HepG2 (cell line): ENCODE measurements around the gene EMP2. TPM values are rescaled to one million over a fixed set of nuclear protein-coding genes. Genes with fewer than 3 reads are reported as not detected.

Experiments
- DNMT1 ChIP-seq: sonication (generic); formaldehyde crosslinking; IDR thresholded peaks from 2 replicates; pipeline ENCODE4 v1.5.1; 2020; ENCODE audit warnings: mild to moderate bottlenecking, missing genetic modification reagents
- ESRRA ChIP-seq: sonication (generic); formaldehyde crosslinking; IDR thresholded peaks from 2 replicates; pipeline ENCODE4 v1.5.1; 2020; ENCODE audit warnings: mild to moderate bottlenecking, low read depth, missing genetic modification reagents
- FOXC1 ChIP-seq: sonication (generic); formaldehyde crosslinking; IDR thresholded peaks from 2 replicates; pipeline ENCODE4 v1.8.0; 2022; ENCODE audit warnings: mild to moderate bottlenecking, missing genetic modification reagents, borderline replicate concordance
- HNRNPK ChIP-seq: fragments of 200-400 bp; formaldehyde crosslinking; IDR thresholded peaks from 2 replicates; pipeline ENCODE4 v1.6.1; 2018; ENCODE audit warnings: low read length, low read depth, moderate library complexity, mild to moderate bottlenecking; ENCODE audit not compliant: poor library complexity, severe bottlenecking
- MNT ChIP-seq: fragments of 450-650 bp; IDR thresholded peaks from 2 replicates; pipeline ENCODE4 v1.6.1; 2016
- MTF1 ChIP-seq: sonication (generic); formaldehyde crosslinking; IDR thresholded peaks from 2 replicates; pipeline ENCODE4 v1.5.0; 2020; ENCODE audit warnings: missing genetic modification reagents
- NFE2 ChIP-seq: sonication (generic); formaldehyde crosslinking; IDR thresholded peaks from 2 replicates; pipeline ENCODE4 v1.4.0; 2020; ENCODE audit warnings: missing genetic modification reagents
- RARA ChIP-seq: IDR thresholded peaks from 2 replicates; pipeline ENCODE4 v1.6.1; 2016; ENCODE audit warnings: missing genetic modification reagents, missing compliant biosample characterization
- RBM39 ChIP-seq: fragments of 200-400 bp; formaldehyde crosslinking; IDR thresholded peaks from one replicate; pipeline ENCODE4 v1.6.1; 2018; ENCODE audit warnings: antibody characterized with exemption, mild to moderate bottlenecking, low read depth, low read length; ENCODE audit not compliant: poor library complexity, severe bottlenecking
- SALL1 ChIP-seq: sonication (generic); formaldehyde crosslinking; IDR thresholded peaks from 2 replicates; pipeline ENCODE4 v1.8.0; 2022; ENCODE audit warnings: mild to moderate bottlenecking, missing genetic modification reagents
- STAT5B ChIP-seq: sonication (generic); formaldehyde crosslinking; IDR thresholded peaks from 2 replicates; pipeline ENCODE4 v1.4.0; 2020; ENCODE audit warnings: missing genetic modification reagents
- TCF12 ChIP-seq, 2 experiments: fragments of 450-650 bp in 1 of 2; sonication (generic) in 1 of 2; formaldehyde crosslinking in 1 of 2; IDR thresholded peaks; 2 replicates each; pipeline versions ENCODE4 v1.6.1 to v1.8.0; 2017 to 2022; ENCODE audit warnings: antibody characterized with exemption in 1 of 2, mild to moderate bottlenecking in 1 of 2, missing genetic modification reagents in 1 of 2, moderate library complexity in 1 of 2
- TEAD3 ChIP-seq: optimal IDR thresholded peaks from 2 replicates; pipeline ENCODE3; 2016; ENCODE audit warnings: borderline replicate concordance
- YEATS4 ChIP-seq: sonication (generic); formaldehyde crosslinking; IDR thresholded peaks from 2 replicates; pipeline ENCODE4 v1.4.0; 2020; ENCODE audit warnings: missing genetic modification reagents, borderline replicate concordance
- ZFY ChIP-seq: sonication (generic); formaldehyde crosslinking; IDR thresholded peaks from 2 replicates; pipeline ENCODE4 v1.4.0; 2020; ENCODE audit warnings: missing genetic modification reagents
- ZNF329 ChIP-seq: sonication (generic); formaldehyde crosslinking; IDR thresholded peaks from 2 replicates; pipeline ENCODE4 v1.9.0; 2021; ENCODE audit warnings: low read depth, mild to moderate bottlenecking, missing genetic modification reagents
- ZNF367 ChIP-seq: sonication (generic); formaldehyde crosslinking; IDR thresholded peaks from 2 replicates; pipeline ENCODE4 v1.4.0; 2020; ENCODE audit warnings: missing genetic modification reagents, borderline replicate concordance
- ZNF562 ChIP-seq: sonication (generic); formaldehyde crosslinking; IDR thresholded peaks from 2 replicates; pipeline ENCODE4 v1.8.0; 2022; ENCODE audit warnings: missing genetic modification reagents, borderline replicate concordance
- ZNF589 ChIP-seq: sonication (generic); formaldehyde crosslinking; conservative IDR thresholded peaks from 2 replicates; pipeline ENCODE4 v1.8.0; 2022; ENCODE audit warnings: mild to moderate bottlenecking, moderate library complexity, missing genetic modification reagents
- ZNF772 ChIP-seq: sonication (generic); formaldehyde crosslinking; IDR thresholded peaks from 2 replicates; pipeline ENCODE4 v1.5.0; 2020; ENCODE audit warnings: mild to moderate bottlenecking, missing genetic modification reagents
- ZNF83 ChIP-seq: sonication (generic); formaldehyde crosslinking; IDR thresholded peaks from 2 replicates; pipeline ENCODE4 v1.4.0; 2020; ENCODE audit warnings: missing genetic modification reagents, mild to moderate bottlenecking, borderline replicate concordance
- ZSCAN31 ChIP-seq: sonication (generic); formaldehyde crosslinking; IDR thresholded peaks from 2 replicates; pipeline ENCODE4 v1.5.0; 2020; ENCODE audit warnings: low read depth, mild to moderate bottlenecking, missing genetic modification reagents
- polyA plus RNA-seq, 8 experiments: library from polyadenylated mRNA; depleted of rRNA in 3 of 8; stranded (reverse) in 7 of 8; unstranded in 1 of 8; fragments of >200 nt; fragmentation: Illumina TruSeq in 4 of 8; extraction: Trizol in 4 of 8; gene quantifications; 2 replicates each; pipeline versions ENCODE4 v1.2.1 to v1.2.3, GENCODE V29; 2011 to 2016; ENCODE audit warnings: low read depth in 4 of 8, missing spikeins in 1 of 8, mixed read lengths in 1 of 8; ENCODE audit not compliant: insufficient read depth in 1 of 8
- total RNA-seq, 5 experiments: library from RNA; depleted of rRNA; stranded (reverse); fragments of >200 nt; fragmentation: Illumina TruSeq; extraction: Trizol; gene quantifications; 2 replicates each; pipeline ENCODE4 v1.2.3, GENCODE V29; 2016; ENCODE audit warnings: low read depth in 1 of 5
- TF ChIP-seq, protein P1 (sequence below): sonication (generic); formaldehyde crosslinking; IDR thresholded peaks from 2 replicates; pipeline ENCODE4 v1.9.0; 2022; ENCODE audit warnings: low read depth, missing genetic modification reagents
- TF ChIP-seq, protein P2 (sequence below): IDR thresholded peaks from 2 replicates; pipeline ENCODE4 v1.6.1; 2012; ENCODE audit warnings: inconsistent platforms
- TF ChIP-seq, protein P3 (sequence below): sonication (generic); formaldehyde crosslinking; IDR thresholded peaks from 2 replicates; pipeline ENCODE4 v1.8.1; 2022; ENCODE audit warnings: mild to moderate bottlenecking, missing genetic modification reagents

The EMP2 gene
- total and polyA plus RNA-seq, 2 of the 13 experiments (the other 11 are each of a cell fraction or from before 2014, with no cell fraction given), result 24.6 to 91.2 TPM

- TF ChIP-seq ZNF83 (peak; percentile 21; the same call in 1 of the 2 replicates), ZNF772 (peak; percentile 4), YEATS4 (CRISPR knock-in tag) (peak; percentile 64; the same call in 1 of the 2 replicates), FOXC1 (CRISPR knock-in tag) (peak; percentile 94), ZNF367 (no peak), TEAD3 (CRISPR knock-in tag) (peak; percentile 68), SALL1 (CRISPR knock-in tag) (peak; percentile 97), NFE2 (CRISPR knock-in tag) (no peak), MNT (no peak), ZNF562 (CRISPR knock-in tag) (no peak), ZNF329 (CRISPR knock-in tag) (no peak), ZNF589 (no peak; the same call in 1 of the 2 replicates), TCF12 (IDR thresholded peaks at IDR 0.05) (no peak), TCF12 (CRISPR knock-in tag; IDR thresholded peaks at IDR 0.05) (0 out of 2 replicates have a peak, but pooled peaks have one; percentile 30), RBM39 (peak; percentile 81), ZSCAN31 (CRISPR knock-in tag) (peak; percentile 74; the same call in 1 of the 2 replicates), RARA (CRISPR knock-in tag) (no peak; the same call in 1 of the 2 replicates), STAT5B (CRISPR knock-in tag) (no peak), ESRRA (CRISPR knock-in tag) (peak; percentile 35; the same call in 1 of the 2 replicates), HNRNPK (no peak), MTF1 (CRISPR knock-in tag) (no peak), ZFY (CRISPR knock-in tag) (peak; percentile 57; the same call in 1 of the 2 replicates), DNMT1 (CRISPR knock-in tag) (no peak; the same call in 1 of the 2 replicates)
- TF ChIP-seq, protein P1, sequence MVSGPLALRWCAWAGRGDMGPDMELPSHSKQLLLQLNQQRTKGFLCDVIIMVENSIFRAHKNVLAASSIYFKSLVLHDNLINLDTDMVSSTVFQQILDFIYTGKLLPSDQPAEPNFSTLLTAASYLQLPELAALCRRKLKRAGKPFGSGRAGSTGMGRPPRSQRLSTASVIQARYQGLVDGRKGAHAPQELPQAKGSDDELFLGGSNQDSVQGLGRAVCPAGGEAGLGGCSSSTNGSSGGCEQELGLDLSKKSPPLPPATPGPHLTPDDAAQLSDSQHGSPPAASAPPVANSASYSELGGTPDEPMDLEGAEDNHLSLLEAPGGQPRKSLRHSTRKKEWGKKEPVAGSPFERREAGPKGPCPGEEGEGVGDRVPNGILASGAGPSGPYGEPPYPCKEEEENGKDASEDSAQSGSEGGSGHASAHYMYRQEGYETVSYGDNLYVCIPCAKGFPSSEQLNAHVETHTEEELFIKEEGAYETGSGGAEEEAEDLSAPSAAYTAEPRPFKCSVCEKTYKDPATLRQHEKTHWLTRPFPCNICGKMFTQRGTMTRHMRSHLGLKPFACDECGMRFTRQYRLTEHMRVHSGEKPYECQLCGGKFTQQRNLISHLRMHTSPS, result peak; percentile 98
- TF ChIP-seq, protein P2, sequence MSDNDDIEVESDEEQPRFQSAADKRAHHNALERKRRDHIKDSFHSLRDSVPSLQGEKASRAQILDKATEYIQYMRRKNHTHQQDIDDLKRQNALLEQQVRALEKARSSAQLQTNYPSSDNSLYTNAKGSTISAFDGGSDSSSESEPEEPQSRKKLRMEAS, result no peak; the same call in 1 of the 2 replicates
- TF ChIP-seq, protein P3, sequence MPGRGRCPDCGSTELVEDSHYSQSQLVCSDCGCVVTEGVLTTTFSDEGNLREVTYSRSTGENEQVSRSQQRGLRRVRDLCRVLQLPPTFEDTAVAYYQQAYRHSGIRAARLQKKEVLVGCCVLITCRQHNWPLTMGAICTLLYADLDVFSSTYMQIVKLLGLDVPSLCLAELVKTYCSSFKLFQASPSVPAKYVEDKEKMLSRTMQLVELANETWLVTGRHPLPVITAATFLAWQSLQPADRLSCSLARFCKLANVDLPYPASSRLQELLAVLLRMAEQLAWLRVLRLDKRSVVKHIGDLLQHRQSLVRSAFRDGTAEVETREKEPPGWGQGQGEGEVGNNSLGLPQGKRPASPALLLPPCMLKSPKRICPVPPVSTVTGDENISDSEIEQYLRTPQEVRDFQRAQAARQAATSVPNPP (CRISPR knock-in tag), result no peak
These were observed 36.6 kb upstream of the EMP2 start (continued) for GRCh38 chr16:10616756-10617640.
